ENCODE results near the gene TSPYL1. TPM values are rescaled to one million over a fixed set of nuclear protein-coding genes. Genes with fewer than 3 reads are reported as not detected.

The TSPYL1 gene
- total RNA-seq, 4 donors from 2014 or later = 87.6 to 169 (median 123) TPM

DNA sequence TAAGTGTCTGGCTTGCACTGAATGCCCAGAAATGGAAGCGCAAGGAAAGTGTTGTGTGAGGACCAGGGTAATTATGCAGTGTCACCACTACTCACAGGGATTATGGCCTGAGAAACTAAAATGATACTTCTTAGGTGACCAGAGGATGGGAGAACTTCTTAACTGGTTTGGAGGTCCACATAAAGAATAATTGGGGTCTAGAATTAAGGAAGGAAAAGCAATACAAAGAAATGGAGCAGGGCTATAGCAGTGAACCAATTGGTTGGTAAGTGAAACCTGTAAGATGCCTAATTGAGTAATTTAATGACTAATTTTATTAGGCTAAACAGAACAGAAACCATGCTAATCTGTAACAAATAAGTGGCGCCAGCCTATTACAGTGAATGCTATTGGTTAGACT is 31.2 kb downstream of the TSPYL1 start:
- Histone ChIP-seq H3K27me3 (no peaks in the 10 kb centered on the region), H3K9me3 (no peaks in the 10 kb centered on the region), H3K36me3 (no peaks in the 10 kb centered on the region), H3K4me1 (peaks cover 33 to 34% of the 10 kb centered on the region in 2 donors), H3K4me3 (replicated peaks in 1 of 3) (no peak overlapping the region), H3K27ac (no peak overlapping the region)
- intact Hi-C loops (cut with DNase I) = no loop called here
- no peak for DNase-seq
- TF ChIP-seq POLR2A (IDR thresholded peaks at IDR 0.05) = no peak
- no peak for TF ChIP-seq CTCF (IDR thresholded peaks at IDR 0.05)
- 97 to 99% methylated on average over 2 of the region's 2 CpGs for WGBS, 2 donors

- Histone ChIP-seq H3K4me1 (peaks cover 23 to 24% of the 10 kb centered on the region in 2 donors), H3K27me3 (no peaks in the 10 kb centered on the region), H3K9me3 (no peaks in the 10 kb centered on the region), H3K36me3 (no peaks in the 10 kb centered on the region), H3K4me3 (replicated peaks in 1 of 3) (no peak overlapping the region), H3K27ac (no peak overlapping the region)
- DNase-seq = no peak
- intact Hi-C loops (cut with DNase I) = no loop called here
- no peak for TF ChIP-seq POLR2A (IDR thresholded peaks at IDR 0.05)
- no peak for TF ChIP-seq CTCF (IDR thresholded peaks at IDR 0.05)
Measured at GRCh38 chr6:116247285-116247684, 32.4 kb downstream of the TSPYL1 start.

- TF ChIP-seq POLR2A (IDR thresholded peaks at IDR 0.05) (no peak), CTCF (IDR thresholded peaks at IDR 0.05) (no peak)
- 92 to 97% methylated on average over 4 of the region's 4 CpGs for WGBS, 2 donors
- intact Hi-C loops (cut with DNase I) = no loop called here
- H3K27ac ChIP-seq = no peak overlapping the region
- H3K36me3 ChIP-seq = no peaks in the 10 kb centered on the region
- H3K4me1 ChIP-seq = peaks cover 13 to 14% of the 10 kb centered on the region in 2 donors
- no peak for DNase-seq
- no peaks in the 10 kb centered on the region for H3K9me3 ChIP-seq
- no peaks in the 10 kb centered on the region for H3K27me3 ChIP-seq
- H3K4me3 ChIP-seq (replicated peaks in 1 of 3) = no peak overlapping the region
Measured at GRCh38 chr6:116246089-116246488, 33.6 kb downstream of the TSPYL1 start.

DNA sequence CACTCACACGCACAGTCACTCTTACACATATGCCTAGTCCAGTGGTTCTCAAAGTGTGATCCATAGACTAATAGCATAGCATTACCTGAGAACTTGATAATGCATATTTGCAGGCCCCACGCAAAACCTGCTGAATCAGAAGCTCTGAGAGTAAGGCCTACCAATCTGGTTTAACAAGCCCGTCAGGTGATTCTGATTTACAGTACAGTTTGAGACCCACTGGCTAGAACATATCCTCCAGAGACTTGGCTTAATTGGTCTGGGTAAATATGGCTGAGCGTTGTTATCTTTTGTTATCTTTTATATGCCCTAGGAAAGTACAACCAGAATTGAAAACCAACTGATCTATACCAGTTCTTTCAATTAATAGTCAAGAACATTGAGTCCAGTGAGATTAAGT is 35.4 kb downstream of the TSPYL1 start:
- peaks cover 0 to 5% of the 10 kb centered on the region in 2 donors for H3K4me1 ChIP-seq
- no peak overlapping the region for H3K27ac ChIP-seq
- H3K4me3 ChIP-seq (replicated peaks in 1 of 3) = no peak overlapping the region
- 96 to 97% methylated on average over 4 of the region's 4 CpGs for WGBS, 2 donors
- intact Hi-C loops (cut with DNase I) = no loop called here
- no peaks in the 10 kb centered on the region for H3K9me3 ChIP-seq
- TF ChIP-seq POLR2A (IDR thresholded peaks at IDR 0.05) = no peak
- TF ChIP-seq CTCF (IDR thresholded peaks at IDR 0.05) = no peak
- no peak for DNase-seq
- no peaks in the 10 kb centered on the region for H3K27me3 ChIP-seq
- H3K36me3 ChIP-seq = no peaks in the 10 kb centered on the region

DNA sequence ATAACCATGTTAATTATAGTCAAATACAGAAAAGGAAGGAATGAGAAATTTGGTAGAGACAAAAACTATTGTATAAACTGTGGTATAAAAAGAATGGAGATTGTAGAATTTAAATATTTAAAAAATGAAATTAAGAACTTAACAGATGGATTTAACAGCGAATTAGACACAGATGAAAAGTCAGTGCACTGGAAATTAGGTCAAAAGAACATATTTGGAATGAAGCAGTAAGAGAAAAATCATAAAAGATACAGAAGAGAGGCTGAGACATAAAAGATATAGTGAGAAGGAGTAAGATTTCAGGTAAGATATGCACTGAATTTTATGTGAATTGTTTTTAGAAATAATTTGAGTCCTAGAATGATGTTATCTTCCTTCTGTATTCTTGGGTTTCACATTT is 39.9 kb downstream of the TSPYL1 start:
- 97 to 100% methylated on average over 1 of the region's 1 CpG for WGBS, 2 donors
- Histone ChIP-seq H3K27me3 (no peaks in the 10 kb centered on the region), H3K9me3 (no peaks in the 10 kb centered on the region), H3K36me3 (no peaks in the 10 kb centered on the region), H3K4me3 (replicated peaks in 1 of 3) (no peak overlapping the region), H3K27ac (no peak overlapping the region), H3K4me1 (no peaks in the 10 kb centered on the region)
- intact Hi-C loops (cut with DNase I) = no loop called here
- DNase-seq = no peak
- no peak for TF ChIP-seq CTCF (IDR thresholded peaks at IDR 0.05)
- no peak for TF ChIP-seq POLR2A (IDR thresholded peaks at IDR 0.05)

All from thyroid gland (tissue), 4 donors.